ENCODE results near the gene SLC5A4.
A peak's percentile ranks its signal among the peaks of the same experiment; 100 is the strongest.

SLC5A4 gene

DNA sequence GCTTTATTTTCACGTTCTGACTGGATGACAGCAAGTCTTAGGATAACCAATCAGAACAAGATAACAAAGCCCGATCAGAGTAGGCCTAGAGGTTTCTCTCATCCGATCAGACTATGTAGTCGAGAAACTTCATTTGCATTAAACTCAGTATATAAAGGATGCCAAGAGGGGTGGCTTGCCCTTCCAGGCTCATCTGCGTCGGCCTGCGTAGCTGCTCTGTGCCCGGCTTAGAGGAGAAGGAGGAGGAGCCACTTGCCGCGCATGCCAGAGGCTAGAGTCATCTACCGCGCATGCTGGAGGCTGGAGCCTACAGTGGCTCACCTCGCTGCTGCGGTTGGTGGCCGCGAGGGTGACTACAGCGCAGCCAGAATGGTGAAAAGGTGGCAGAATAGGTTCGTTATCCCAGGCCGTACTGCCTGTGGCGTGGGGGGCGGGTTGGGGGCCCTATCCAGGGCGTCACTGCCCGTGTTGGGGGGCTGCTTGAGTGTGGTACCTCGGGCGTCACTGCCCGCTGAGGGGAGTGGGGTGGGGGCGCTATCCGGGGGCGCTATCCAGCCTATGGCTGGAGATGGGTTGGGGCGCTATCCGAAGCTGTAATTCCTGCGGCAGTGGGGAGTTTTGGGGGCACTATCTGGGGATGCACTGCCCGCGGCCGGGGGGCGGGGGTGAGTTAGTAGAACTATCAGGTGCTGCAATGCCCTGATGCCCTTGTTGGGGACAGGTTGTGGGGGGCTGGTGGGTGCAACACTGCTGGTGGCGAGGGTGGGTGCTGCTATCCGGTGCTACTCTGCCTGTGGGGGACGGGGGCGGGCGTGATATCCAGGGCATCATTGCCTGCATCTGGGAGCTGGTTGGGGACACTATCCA lies 50.1 kb downstream of the SLC5A4 start, which contains the start of gene RFPL2:
Gene RFPL2 (minus strand): TSS at position 218 of the 867 bp plus-strand sequence. CDS start 2,622 bp downstream, outside the sequence.
- peak within 1 kb of the TSS; percentile 22 for H3K4me3 ChIP-seq (ENCODE audit: low read length)
- TF ChIP-seq, protein P1, sequence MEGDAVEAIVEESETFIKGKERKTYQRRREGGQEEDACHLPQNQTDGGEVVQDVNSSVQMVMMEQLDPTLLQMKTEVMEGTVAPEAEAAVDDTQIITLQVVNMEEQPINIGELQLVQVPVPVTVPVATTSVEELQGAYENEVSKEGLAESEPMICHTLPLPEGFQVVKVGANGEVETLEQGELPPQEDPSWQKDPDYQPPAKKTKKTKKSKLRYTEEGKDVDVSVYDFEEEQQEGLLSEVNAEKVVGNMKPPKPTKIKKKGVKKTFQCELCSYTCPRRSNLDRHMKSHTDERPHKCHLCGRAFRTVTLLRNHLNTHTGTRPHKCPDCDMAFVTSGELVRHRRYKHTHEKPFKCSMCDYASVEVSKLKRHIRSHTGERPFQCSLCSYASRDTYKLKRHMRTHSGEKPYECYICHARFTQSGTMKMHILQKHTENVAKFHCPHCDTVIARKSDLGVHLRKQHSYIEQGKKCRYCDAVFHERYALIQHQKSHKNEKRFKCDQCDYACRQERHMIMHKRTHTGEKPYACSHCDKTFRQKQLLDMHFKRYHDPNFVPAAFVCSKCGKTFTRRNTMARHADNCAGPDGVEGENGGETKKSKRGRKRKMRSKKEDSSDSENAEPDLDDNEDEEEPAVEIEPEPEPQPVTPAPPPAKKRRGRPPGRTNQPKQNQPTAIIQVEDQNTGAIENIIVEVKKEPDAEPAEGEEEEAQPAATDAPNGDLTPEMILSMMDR (conservative IDR thresholded peaks at IDR 0.05; ENCODE audit: low read depth, low read length) = no peak
- DNase-seq (ENCODE audit: low read depth) = no peak

DNA sequence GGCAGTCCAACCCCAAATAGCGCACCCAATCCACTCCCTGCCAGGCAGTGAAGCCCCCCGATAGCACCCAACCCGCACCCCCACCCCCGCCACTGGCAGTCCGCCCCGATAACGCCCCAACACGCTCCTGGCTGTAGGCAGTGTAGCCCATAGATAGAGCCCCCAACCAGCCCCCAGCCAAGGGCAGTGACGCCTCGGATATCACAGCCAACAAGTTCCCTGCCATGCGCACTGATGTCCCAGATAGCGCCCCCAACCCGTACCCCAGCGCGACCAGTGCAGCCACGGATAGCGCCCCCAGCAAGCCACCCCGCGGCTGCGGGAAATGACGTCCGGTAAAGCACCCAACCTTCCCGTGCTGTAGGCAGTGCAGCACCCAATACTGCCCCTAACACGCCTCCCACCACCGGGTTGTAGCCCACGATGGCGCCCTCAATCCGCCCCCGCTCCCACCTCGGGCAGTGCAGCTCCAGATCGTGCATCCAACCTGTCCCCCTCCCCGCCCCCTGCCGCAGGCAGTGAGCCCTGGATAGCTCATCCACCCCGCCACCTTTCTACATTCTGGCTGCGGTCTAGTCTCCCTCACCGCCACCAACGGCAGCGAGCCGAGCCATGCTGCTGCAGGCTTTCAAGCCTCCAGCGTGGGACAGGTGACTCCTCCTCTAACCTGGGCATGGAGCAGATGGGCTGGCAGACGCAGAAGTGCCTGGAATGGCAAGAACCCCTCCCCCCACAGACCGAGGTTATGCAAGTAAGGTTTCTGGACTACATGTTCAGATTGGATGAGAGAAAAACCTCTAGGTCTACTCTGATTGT lies 50.9 kb downstream of the SLC5A4 start:
- H3K4me3 ChIP-seq (ENCODE audit: low read length) = peak overlapping the region; percentile 22
- TF ChIP-seq, protein P1 (conservative IDR thresholded peaks at IDR 0.05; ENCODE audit: low read depth, low read length) = no peak
- DNase-seq (ENCODE audit: low read depth) = no peak

DNA sequence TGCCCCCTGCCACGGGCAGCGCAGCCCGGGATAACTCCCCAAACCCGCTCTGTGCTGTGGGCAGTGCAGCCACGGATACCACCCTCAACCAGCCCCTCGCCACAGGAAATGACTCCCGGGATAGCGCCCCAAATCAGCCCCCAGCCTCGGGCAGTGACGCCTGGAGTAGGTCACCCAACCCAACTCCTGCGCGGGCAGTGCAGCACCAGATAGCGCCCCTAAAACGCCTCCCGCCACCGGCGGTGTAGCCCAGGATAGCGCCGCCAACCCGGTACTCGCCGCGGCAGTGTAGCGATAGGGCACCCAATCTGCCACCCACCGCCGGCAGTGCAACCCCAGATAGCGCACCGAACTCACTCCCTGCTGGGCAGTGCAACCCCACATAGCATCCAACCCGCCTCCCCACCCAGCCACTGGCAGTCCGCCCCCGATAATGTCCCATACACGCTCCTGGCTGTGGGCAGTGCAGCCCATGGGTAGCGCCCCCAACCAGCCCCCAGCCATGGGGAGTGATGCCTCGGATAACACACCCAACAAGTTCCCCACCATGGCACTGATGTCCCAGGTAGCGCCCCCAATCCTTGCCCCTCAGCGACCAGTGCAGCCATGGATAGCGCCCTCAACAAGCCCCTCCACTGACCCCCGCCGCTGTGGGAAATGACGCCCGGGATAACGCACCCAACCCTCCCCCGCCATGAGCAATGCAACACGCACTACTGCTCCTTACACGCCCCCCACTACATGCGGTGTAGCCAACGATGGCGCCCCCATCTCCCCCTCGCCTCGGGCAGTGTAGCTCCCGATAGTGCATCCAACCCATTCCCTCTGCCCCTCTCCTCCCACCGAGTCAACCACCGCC lies 51.7 kb downstream of the SLC5A4 start:
- TF ChIP-seq, protein P1 (conservative IDR thresholded peaks at IDR 0.05; ENCODE audit: low read depth, low read length) = no peak
- no peak overlapping the region for H3K4me3 ChIP-seq (ENCODE audit: low read length)
- DNase-seq (ENCODE audit: low read depth) = no peak

DNA sequence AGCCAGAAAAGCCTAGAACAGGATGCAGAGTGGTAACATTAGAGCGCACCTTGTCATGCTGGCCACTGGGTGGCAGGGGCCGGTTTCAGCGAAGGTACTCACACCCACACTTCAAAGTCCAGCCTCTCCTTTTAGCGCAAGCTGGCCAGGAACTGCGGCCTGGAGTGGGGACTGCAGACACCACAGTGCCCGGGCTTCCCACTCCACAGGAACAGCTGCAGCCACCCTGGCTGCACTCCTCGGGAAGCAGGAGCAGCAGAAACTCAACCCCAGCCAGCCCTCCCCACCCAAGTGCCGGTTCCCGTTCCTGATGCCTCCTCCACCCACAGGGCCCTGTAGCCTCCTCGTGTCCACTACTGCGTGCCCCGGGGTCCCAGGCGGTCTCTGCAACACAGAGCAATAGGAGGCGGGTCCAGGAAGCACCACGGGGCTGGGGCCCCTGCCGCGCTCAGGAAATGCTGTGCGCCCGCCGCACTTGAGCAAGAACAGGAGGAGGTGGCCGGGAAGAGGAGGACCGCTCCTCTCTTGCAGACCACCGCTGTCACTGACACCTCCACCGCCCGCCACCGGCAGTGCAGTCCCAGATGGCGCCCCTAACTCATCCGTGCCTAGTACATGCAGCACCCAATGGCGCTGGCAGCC lies 52.5 kb downstream of the SLC5A4 start:
- no peak overlapping the region for H3K4me3 ChIP-seq (ENCODE audit: low read length)
- DNase-seq (ENCODE audit: low read depth) = no peak
- TF ChIP-seq, protein P1 (conservative IDR thresholded peaks at IDR 0.05; ENCODE audit: low read depth, low read length) = peak; percentile 73

DNA sequence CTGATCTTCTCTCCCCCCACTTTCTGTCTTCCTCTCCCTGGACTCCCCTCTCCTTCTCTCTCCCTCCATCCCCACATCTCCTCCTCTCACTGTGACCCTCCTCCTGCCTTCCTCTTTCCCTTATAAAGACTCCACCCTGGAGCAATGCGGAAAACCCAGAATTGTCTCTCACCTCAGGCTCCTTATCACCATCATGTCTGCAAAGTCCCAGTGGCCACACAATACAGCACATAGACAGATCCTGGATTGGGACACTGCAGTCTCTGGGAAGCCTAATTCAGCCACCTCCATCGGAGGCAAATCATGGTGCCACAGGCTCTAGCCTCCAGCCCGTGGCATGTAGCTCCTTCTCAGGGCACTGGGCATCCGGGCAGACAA lies 53.0 kb downstream of the SLC5A4 start:
- no peak for DNase-seq (ENCODE audit: low read depth)
- H3K4me3 ChIP-seq (ENCODE audit: low read length) = no peak overlapping the region
- TF ChIP-seq, protein P1 (conservative IDR thresholded peaks at IDR 0.05; ENCODE audit: low read depth, low read length) = no peak

DNA sequence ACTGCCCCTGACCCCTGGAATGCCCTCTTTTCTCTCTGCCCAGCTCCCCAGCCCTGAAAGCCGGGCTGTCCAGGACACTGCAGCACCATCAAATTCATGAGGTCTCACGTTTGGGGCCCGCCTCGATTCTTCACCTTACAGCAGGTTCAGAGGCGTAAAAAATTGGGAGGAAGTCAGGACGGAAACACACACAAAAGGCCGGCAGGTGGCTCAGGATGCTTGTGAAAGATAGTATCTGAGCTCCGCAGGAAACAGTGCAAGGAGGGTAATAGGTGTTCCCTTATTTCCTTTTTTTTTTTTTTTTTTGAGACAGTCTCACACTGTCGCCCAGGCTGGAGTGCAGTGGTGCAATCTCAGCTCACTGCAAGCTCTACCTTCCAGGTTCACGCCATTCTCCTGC lies 54.4 kb downstream of the SLC5A4 start:
- DNase-seq (ENCODE audit: low read depth) = no peak
- H3K4me3 ChIP-seq (ENCODE audit: low read length) = no peak overlapping the region
- TF ChIP-seq, protein P1 (conservative IDR thresholded peaks at IDR 0.05; ENCODE audit: low read depth, low read length) = no peak
